Adrenal gland (tissue), 12 donors: Measurements from ENCODE around the gene AMN1. TPM values are rescaled to one million over a fixed set of nuclear protein-coding genes. Genes with fewer than 3 reads are reported as not detected.

Experiments used
- DNase-seq, 7 donors: peaks; one replicate each; pipeline ENCODE4 v3.0.0-alpha.2; 2019 to 2020
- H3K27ac ChIP-seq, 5 donors: fragments of 200-600 bp; sonication (generic) in 4 of 5; 1 replicate in 3 of 5; 2 replicates in 2 of 5; pipeline versions ENCODE4 v1.5.1 to v1.8.0; 2016 to 2020; ENCODE audit warnings: mild to moderate bottlenecking in 1 of 5
- H3K27me3 ChIP-seq: fragments of 200-600 bp; 2 replicates; pipeline ENCODE4 v1.8.0; 2021
- H3K36me3 ChIP-seq, 2 donors: fragments of 200-600 bp; replicated peaks in 1 of 2; 1 replicate in 1 of 2; 2 replicates in 1 of 2; pipeline versions ENCODE4 v1.5.1 to v1.8.0; 2018 to 2022
- H3K4me1 ChIP-seq, 2 donors: fragments of 200-600 bp; replicated peaks in 1 of 2; 1 replicate in 1 of 2; 2 replicates in 1 of 2; pipeline versions ENCODE4 v1.5.1 to v1.8.0; 2018 to 2021
- H3K4me3 ChIP-seq, 4 donors: fragments of 200-600 bp; sonication (generic) in 3 of 4; one replicate each; pipeline ENCODE4 v1.5.1; 2016 to 2018
- H3K9me3 ChIP-seq, 3 donors: fragments of 200-600 bp; sonication (generic) in 1 of 3; replicated peaks in 1 of 3; 1 replicate in 2 of 3; 2 replicates in 1 of 3; pipeline versions ENCODE4 v1.5.1 to v1.8.0; 2016 to 2021
- POLR2A ChIP-seq, 2 donors: fragments of 450-650 bp; IDR thresholded peaks; one replicate each; pipeline ENCODE4 v1.6.1; 2017; ENCODE audit warnings: antibody characterized with exemption in 2 of 2, mild to moderate bottlenecking in 2 of 2, moderate library complexity in 1 of 2
- WGBS, 4 donors: extraction: QIAGEN DNeasy Blood & Tissue Kit in 2 of 4; methylation state at CpG; one replicate each; pipeline versions ENCODE4 v1.1.5 to v1.1.7; 2013 to 2017; 5-methylcytosine and 5-hydroxymethylcytosine counted together
- intact Hi-C, 2 donors: fragments of 100-400 bp; cut with DNase I; formaldehyde crosslinking; loops; one replicate each; pipeline versions ENCODE4 v1.14.1 to v1.15.0; 2022 to 2023
- polyA plus RNA-seq, 3 donors: library from polyadenylated mRNA; stranded (reverse); fragments of 200-250 nt in 2 of 3; fragments of 350-450 nt in 1 of 3; fragmentation: Illumina TruSeq in 1 of 3; extraction: RNeasy Lipid Tissue Mini Kit (QIAGEN cat#74804) in 1 of 3; gene quantifications; one replicate each; pipeline ENCODE4 v1.2.3, GENCODE V29; 2013 to 2014
- total RNA-seq, 9 donors: library from RNA; depleted of rRNA in 4 of 9; stranded (reverse); fragments of >200 nt in 4 of 9; fragments of 120-200 nt in 1 of 9; fragmentation: NEBNext Ultra II Directional in 1 of 9; extraction: Animal tissue kit (Norgen Biotek cat#: 25700) in 1 of 9; gene quantifications; one replicate each; pipeline versions ENCODE4 v1.1.0 to v1.2.4, GENCODE V29; 2013 to 2023
- TF ChIP-seq, protein P1 (sequence below), 6 experiments: fragments of 450-650 bp in 4 of 6; fragments of 200-600 bp in 2 of 6; sonication (generic) in 1 of 6; IDR thresholded peaks; 1 replicate in 5 of 6; 2 replicates in 1 of 6; pipeline versions ENCODE4 v1.5.1 to v1.8.0; 2016 to 2021; ENCODE audit warnings: antibody characterized with exemption in 6 of 6, mild to moderate bottlenecking in 2 of 6, moderate library complexity in 1 of 6
- donor health status: healthy with polysubstance abuse.
- donor health status: Bipolar disorder and iron deficiency.
- donor health status: DM: yes; HTN: yes; CAD: no.
- donor health status: DM: no; HTN: no; CAD: no.
- donor health status: DM: no; HTN: no; CAD: no.
- donor health status: DM: yes; HTN: yes; CAD: no.

The AMN1 gene
- total and polyA plus RNA-seq, 12 donors: 7.2 to 36.7 (median 13.1) TPM

DNA sequence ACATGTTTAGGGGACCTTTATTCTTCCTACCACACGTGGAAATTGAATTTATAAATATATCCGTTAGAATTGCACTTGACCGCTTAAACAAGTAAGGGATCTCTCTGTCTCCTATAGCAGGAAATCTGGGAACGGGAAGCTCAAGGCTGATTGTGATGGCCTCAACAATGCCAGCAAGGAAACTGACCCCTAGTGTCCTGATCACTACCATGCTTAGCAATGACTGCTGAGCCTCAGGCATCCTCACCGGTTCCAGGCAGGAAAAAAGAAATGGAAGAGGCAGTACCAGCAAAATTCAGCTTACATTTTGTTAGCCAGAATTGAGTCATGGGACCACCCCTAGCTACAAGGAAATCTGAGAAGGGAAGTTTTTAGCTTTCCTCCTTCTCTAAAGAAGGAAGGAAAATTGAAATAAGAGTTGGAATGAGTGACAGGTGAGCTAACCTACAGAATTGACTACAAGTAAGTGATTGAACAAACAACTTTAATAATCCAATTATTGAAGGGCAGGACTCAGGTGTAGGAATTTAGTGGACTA lies 43.9 kb upstream of the AMN1 start:
- Histone ChIP-seq H3K9me3 (no peaks in the 10 kb centered on the region), H3K27ac (no peak overlapping the region), H3K27me3 (no peaks in the 10 kb centered on the region), H3K4me1 (peaks cover 0 to 7% of the 10 kb centered on the region in 2 donors), H3K4me3 (no peak overlapping the region), H3K36me3 (no peaks in the 10 kb centered on the region)
- intact Hi-C loops: loop anchor here in 1 of 2 donors (10.0 kb wide), 1 partner anchor 88 kb away; no protein-coding TSS in a partner anchor
- DNase-seq: no peak
- 72 to 76% (median 74%) methylated on average over 5 of the region's 5 CpGs for WGBS, 4 donors
- TF ChIP-seq, protein P1, sequence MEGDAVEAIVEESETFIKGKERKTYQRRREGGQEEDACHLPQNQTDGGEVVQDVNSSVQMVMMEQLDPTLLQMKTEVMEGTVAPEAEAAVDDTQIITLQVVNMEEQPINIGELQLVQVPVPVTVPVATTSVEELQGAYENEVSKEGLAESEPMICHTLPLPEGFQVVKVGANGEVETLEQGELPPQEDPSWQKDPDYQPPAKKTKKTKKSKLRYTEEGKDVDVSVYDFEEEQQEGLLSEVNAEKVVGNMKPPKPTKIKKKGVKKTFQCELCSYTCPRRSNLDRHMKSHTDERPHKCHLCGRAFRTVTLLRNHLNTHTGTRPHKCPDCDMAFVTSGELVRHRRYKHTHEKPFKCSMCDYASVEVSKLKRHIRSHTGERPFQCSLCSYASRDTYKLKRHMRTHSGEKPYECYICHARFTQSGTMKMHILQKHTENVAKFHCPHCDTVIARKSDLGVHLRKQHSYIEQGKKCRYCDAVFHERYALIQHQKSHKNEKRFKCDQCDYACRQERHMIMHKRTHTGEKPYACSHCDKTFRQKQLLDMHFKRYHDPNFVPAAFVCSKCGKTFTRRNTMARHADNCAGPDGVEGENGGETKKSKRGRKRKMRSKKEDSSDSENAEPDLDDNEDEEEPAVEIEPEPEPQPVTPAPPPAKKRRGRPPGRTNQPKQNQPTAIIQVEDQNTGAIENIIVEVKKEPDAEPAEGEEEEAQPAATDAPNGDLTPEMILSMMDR (IDR thresholded peaks at IDR 0.05): no peak
- TF ChIP-seq POLR2A (IDR thresholded peaks at IDR 0.05): no peak

DNA sequence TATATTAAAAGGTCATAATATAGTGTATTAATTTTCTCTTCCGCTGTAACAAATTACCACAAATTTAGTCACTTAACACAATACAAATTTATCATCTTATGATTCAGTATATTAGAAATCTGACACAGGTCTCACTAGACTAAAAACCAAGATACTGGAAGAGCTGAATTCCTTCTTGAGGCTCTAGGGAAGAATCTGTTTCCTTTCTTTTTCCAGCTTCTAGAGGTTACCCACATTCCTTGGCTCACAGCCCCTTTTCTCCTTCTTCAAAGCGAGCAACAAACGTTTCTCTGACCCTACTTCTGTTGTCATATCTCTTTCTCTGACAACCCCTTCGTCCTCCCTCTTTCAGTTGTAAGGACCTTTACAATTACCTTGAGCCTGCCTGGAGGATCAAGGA lies 43.4 kb upstream of the AMN1 start:
- 69 to 76% (median 72%) methylated on average over 4 of the region's 4 CpGs for WGBS, 4 donors
- TF ChIP-seq, protein P1 (IDR thresholded peaks at IDR 0.05): no peak
- TF ChIP-seq POLR2A (IDR thresholded peaks at IDR 0.05): no peak
- H3K36me3 ChIP-seq: no peaks in the 10 kb centered on the region
- no peak for DNase-seq
- no peaks in the 10 kb centered on the region for H3K27me3 ChIP-seq
- H3K9me3 ChIP-seq: no peaks in the 10 kb centered on the region
- H3K4me1 ChIP-seq: peaks cover 0 to 7% of the 10 kb centered on the region in 2 donors
- intact Hi-C loops: loop anchor here in 1 of 2 donors (10.0 kb wide), 1 partner anchor 87 kb away; no protein-coding TSS in a partner anchor
- no peak overlapping the region for H3K27ac ChIP-seq
- H3K4me3 ChIP-seq: no peak overlapping the region

DNA sequence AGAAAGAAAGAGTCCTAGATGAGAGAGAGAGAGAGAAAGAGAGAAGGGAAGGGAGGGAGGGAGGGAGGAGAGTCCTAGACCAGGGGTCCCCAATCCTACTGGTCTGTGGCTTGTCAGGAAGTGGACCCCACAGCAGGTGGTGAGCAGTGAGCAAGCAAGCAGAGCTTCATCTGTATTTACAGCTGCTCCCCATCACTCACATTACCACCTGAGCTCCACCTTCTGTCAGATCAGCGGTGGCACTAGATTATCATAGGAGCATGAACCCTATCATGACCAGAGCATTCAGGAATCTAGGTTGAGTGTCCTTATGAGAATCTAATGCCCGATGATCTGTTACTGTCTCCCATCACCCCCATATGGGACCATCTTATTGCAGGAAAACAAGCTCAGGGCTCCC lies 39.2 kb upstream of the AMN1 start:
- H3K4me1 ChIP-seq: no peaks in the 10 kb centered on the region
- no peak overlapping the region for H3K4me3 ChIP-seq
- TF ChIP-seq, protein P1 (IDR thresholded peaks at IDR 0.05): no peak
- TF ChIP-seq POLR2A (IDR thresholded peaks at IDR 0.05): no peak
- WGBS, 4 donors: 65 to 94% (median 89%) methylated on average over 2 of the region's 2 CpGs
- no peaks in the 10 kb centered on the region for H3K9me3 ChIP-seq
- H3K27ac ChIP-seq: no peak overlapping the region
- no peaks in the 10 kb centered on the region for H3K27me3 ChIP-seq
- intact Hi-C loops: no loop called here
- H3K36me3 ChIP-seq: no peaks in the 10 kb centered on the region
- no peak for DNase-seq

DNA sequence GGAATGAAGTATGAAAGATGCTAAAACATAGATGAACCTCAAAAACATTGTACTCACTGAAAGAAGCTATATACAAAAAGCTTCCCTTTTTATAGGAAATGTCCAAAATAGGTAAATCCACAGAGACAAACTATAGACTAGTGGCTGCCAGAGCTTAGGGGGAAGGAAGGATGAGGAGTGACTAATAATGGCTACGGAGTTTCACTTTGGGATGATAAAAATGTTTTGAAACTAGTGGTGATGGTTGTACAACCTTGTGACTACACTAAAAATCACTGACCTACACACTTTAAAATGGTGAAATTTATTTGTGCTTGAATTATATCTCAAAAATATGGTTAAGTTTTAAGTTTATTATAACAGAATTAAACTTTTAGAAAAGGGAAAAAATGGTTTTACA lies 37.1 kb upstream of the AMN1 start:
- TF ChIP-seq, protein P1 (IDR thresholded peaks at IDR 0.05): no peak
- TF ChIP-seq POLR2A (IDR thresholded peaks at IDR 0.05): no peak
- Histone ChIP-seq H3K4me3 (no peak overlapping the region), H3K4me1 (no peaks in the 10 kb centered on the region), H3K27me3 (no peaks in the 10 kb centered on the region), H3K36me3 (no peaks in the 10 kb centered on the region), H3K9me3 (no peaks in the 10 kb centered on the region), H3K27ac (no peak overlapping the region)
- intact Hi-C loops: no loop called here
- no peak for DNase-seq
- 58 to 64% (median 60%) methylated on average over 1 of the region's 1 CpG for WGBS, 4 donors
